Measurements from ENCODE around the gene MARCHF2. TPM values are rescaled to one million over a fixed set of nuclear protein-coding genes. Genes with fewer than 3 reads are reported as not detected.
"Not testable (repeated sequence)": the region's sequence is repeated elsewhere in the genome, so short reads cannot be mapped to it uniquely, and the experiment has no call there.

The MARCHF2 gene
- total RNA-seq, 6 experiments from 2014 or later: 22.5 to 146 (median 32.3) TPM

- ATAC-seq (peak; percentile 63 to 93 (median 88)), DNase-seq (peak in 2 of 3 donors; percentile 87 to 89)
- 45% methylated on average over 14 of the region's 26 CpGs for whole genome bisulfite sequencing (ENCODE audit: insufficient coverage, low coverage, low lambda C conversion rate, missing lambda C conversion rate)
- Histone ChIP-seq H3K4me1 (peaks cover 0 to 31% (median 14%) of the 10 kb centered on the region in 4 donors), H3K27me3 (no peaks in the 10 kb centered on the region), H3K9me3 (no peaks in the 10 kb centered on the region), H3K27ac (peak overlapping the region; percentile 23 to 92 (median 90)), H3K4me3 (no peak overlapping the region), H3K36me3 (peaks cover 0 to 16% (median 4%) of the 10 kb centered on the region in 4 donors)
- TF ChIP-seq POLR2A (IDR thresholded peaks at IDR 0.05) (no peak), CTCF (IDR thresholded peaks at IDR 0.05) (peak in 3 of 4 donors; percentile 12 to 70 (median 56))
- intact Hi-C loops (cut with DNase I): no loop called here
These were observed 39.0 kb upstream of the MARCHF2 start for GRCh38 chr19:8373867-8374813.

GRCh38 chr19:8375766-8376165 lies 37.3 kb upstream of the MARCHF2 start:
- H3K27me3 ChIP-seq; ATAC-seq; H3K4me3 ChIP-seq; intact Hi-C loops (cut with DNase I); H3K27ac ChIP-seq; H3K9me3 ChIP-seq: not testable (repeated sequence)
- peaks cover 0 to 21% (median 7%) of the 10 kb centered on the region in 4 donors for H3K4me1 ChIP-seq
- WGBS (ENCODE audit: insufficient coverage, low coverage, low lambda C conversion rate, missing lambda C conversion rate): no CpG with 5 or more reads among the region's 32 CpGs
- peaks cover 0 to 16% (median 4%) of the 10 kb centered on the region in 4 donors for H3K36me3 ChIP-seq
- peak in 1 of 3 donors; percentile 19 for DNase-seq

- intact Hi-C loops (cut with DNase I); ATAC-seq; H3K27ac ChIP-seq; H3K9me3 ChIP-seq; DNase-seq; H3K27me3 ChIP-seq; H3K4me3 ChIP-seq: not testable (repeated sequence)
- H3K36me3 ChIP-seq: peaks cover 0 to 16% (median 4%) of the 10 kb centered on the region in 4 donors
- peaks cover 0 to 14% (median 4%) of the 10 kb centered on the region in 4 donors for H3K4me1 ChIP-seq
- 98% methylated on average over 4 of the region's 10 CpGs for WGBS (ENCODE audit: insufficient coverage, low coverage, low lambda C conversion rate, missing lambda C conversion rate)
These were observed 36.6 kb upstream of the MARCHF2 start for GRCh38 chr19:8376373-8376974.

DNA sequence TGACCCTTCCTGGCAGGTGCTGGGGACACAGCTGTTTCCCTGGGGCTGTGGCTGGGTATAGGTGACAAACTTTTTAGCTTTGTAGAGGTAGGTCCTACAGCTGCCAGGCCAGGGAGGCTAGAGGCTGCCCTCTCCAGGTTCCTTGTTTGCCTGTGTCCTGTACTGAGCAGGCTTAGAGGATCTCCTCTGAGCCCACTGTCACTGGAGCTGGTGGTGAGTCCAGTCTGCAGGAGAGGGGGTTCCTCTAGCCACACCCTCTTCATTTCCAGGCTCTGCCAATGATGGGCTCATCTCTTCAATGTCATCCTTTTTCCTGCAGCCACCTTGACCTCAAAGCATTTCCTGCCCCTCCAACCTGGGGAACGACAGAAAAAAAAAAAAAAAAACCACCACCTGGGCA lies 35.5 kb upstream of the MARCHF2 start:
- Histone ChIP-seq H3K27me3 (no peaks in the 10 kb centered on the region), H3K9me3 (no peaks in the 10 kb centered on the region), H3K27ac (no peak overlapping the region), H3K4me3 (no peak overlapping the region), H3K36me3 (peaks cover 0 to 15% (median 4%) of the 10 kb centered on the region in 4 donors), H3K4me1 (peaks cover 0 to 12% (median 3%) of the 10 kb centered on the region in 4 donors)
- intact Hi-C loops (cut with DNase I): no loop called here
- DNase-seq (no peak), ATAC-seq (no peak)
- 17% methylated on average over 1 of the region's 1 CpG for WGBS (ENCODE audit: insufficient coverage, low coverage, low lambda C conversion rate, missing lambda C conversion rate)
- TF ChIP-seq POLR2A (IDR thresholded peaks at IDR 0.05): no peak
- no peak for TF ChIP-seq CTCF (IDR thresholded peaks at IDR 0.05)

- H3K4me1 ChIP-seq; DNase-seq; ATAC-seq; intact Hi-C loops (cut with DNase I); H3K27ac ChIP-seq; H3K4me3 ChIP-seq; H3K27me3 ChIP-seq; H3K36me3 ChIP-seq; H3K9me3 ChIP-seq: not testable (repeated sequence)
- 85% methylated on average over 7 of the region's 13 CpGs for WGBS (ENCODE audit: insufficient coverage, low coverage, low lambda C conversion rate, missing lambda C conversion rate)
These were observed 33.8 kb upstream of the MARCHF2 start for GRCh38 chr19:8379156-8379891.

GRCh38 chr19:8384569-8384968 lies 28.5 kb upstream of the MARCHF2 start:
- intact Hi-C loops (cut with DNase I); H3K9me3 ChIP-seq; DNase-seq; H3K36me3 ChIP-seq; H3K27me3 ChIP-seq; ATAC-seq; H3K4me3 ChIP-seq; H3K27ac ChIP-seq: not testable (repeated sequence)
- 78% methylated on average over 4 of the region's 4 CpGs for WGBS (ENCODE audit: insufficient coverage, low coverage, low lambda C conversion rate, missing lambda C conversion rate)
- H3K4me1 ChIP-seq: peaks cover 0 to 31% (median 8%) of the 10 kb centered on the region in 4 donors

GRCh38 chr19:8385103-8385502 lies 28.0 kb upstream of the MARCHF2 start:
- peak overlapping the region in 1 of 3 donors; percentile 27 for H3K27ac ChIP-seq
- H3K27me3 ChIP-seq, ATAC-seq: not testable (repeated sequence)

DNA sequence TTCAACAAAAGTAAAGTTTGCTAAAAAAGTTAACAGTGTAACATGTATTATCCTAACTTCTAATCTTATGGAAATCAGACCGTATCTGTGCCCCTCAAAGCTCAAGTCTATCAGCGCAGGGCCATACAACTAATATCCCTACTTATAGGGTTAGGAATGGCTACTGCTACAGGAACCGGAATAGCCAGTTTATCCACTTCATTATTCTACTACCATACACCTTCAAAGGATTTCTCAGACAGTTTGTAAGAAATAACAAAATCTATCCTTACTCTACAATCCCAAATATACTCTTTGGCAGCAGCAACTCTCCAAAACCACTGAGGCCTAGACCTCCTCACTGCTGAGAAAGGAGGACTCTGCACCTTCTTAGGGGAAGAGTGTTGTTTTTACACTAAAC lies 27.5 kb upstream of the MARCHF2 start:
- 80% methylated on average over 3 of the region's 3 CpGs for WGBS (ENCODE audit: insufficient coverage, low coverage, low lambda C conversion rate, missing lambda C conversion rate)
- H3K27me3 ChIP-seq; H3K4me3 ChIP-seq; H3K36me3 ChIP-seq; H3K9me3 ChIP-seq; DNase-seq; intact Hi-C loops (cut with DNase I); ATAC-seq: not testable (repeated sequence)
- peak overlapping the region in 1 of 3 donors; percentile 27 for H3K27ac ChIP-seq
- peaks cover 0 to 31% (median 8%) of the 10 kb centered on the region in 4 donors for H3K4me1 ChIP-seq

More at GRCh38 chr19:8385103-8385502, 28.0 kb upstream of the MARCHF2 start:
- H3K9me3 ChIP-seq; DNase-seq; H3K4me3 ChIP-seq; intact Hi-C loops (cut with DNase I); H3K36me3 ChIP-seq: not testable (repeated sequence)
- H3K4me1 ChIP-seq: peaks cover 0 to 31% (median 8%) of the 10 kb centered on the region in 4 donors
- WGBS (ENCODE audit: insufficient coverage, low coverage, low lambda C conversion rate, missing lambda C conversion rate): 26% methylated on average over 2 of the region's 2 CpGs
